Renal cortex interstitium (tissue), 11 donors: ENCODE data around the gene TMEM132D. TPM values are rescaled to one million over a fixed set of nuclear protein-coding genes. Genes with fewer than 3 reads are reported as not detected.

Experiments used
- DNase-seq, 11 donors: peaks; one replicate each; pipeline ENCODE4 v3.0.0-alpha.2; 2013; ENCODE audit warnings: low read depth in 9 of 11, low spot score in 4 of 11; ENCODE audit errors: extremely low read depth in 1 of 11
- polyA plus RNA-seq, 3 donors: library from polyadenylated mRNA; unstranded; fragments of 120-200 nt; gene quantifications; one replicate each; pipeline ENCODE4 v1.2.1, GENCODE V29; 2013; ENCODE audit not compliant: insufficient read length in 3 of 3

The TMEM132D gene
- polyA plus RNA-seq, 3 donors = 1.7 to 2.1 (median 1.8) TPM

DNA sequence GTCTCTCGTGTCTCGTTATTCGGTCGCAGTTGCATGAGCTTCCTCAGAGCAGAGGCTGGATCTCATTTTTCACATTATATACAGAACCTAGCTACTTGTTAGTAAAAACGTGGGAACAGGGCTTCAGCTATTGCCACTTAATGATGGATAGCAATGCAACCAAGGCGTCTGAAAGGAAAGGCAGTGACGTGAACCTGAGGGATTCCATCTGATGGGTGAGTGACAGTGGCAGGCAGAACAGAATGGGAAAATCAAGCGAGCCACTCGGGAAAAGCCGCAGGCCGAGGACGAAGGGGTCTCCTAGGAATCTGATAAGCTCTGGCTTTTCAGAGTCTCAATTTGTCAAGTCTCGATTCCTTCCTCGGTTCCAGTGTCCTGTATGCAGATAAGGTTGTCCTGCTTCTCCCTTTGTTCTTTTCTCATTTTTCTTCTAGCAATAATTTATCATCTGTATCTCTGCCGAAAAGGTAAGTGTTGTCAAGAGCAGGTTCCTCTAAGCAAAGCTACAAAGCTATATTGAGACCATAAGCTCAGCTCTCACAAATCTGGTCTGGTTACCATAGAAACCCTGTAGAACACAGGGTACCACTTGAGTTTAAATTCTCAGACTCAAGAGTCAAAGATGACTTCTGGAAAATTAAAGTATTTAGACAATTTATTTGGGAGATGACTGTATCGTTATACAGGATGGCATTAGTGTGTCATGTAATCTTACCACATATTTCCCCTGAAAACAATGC is 633.9 kb downstream of the TMEM132D start:
- DNase-seq = peak in 1 of 11 donors; percentile 3

DNA sequence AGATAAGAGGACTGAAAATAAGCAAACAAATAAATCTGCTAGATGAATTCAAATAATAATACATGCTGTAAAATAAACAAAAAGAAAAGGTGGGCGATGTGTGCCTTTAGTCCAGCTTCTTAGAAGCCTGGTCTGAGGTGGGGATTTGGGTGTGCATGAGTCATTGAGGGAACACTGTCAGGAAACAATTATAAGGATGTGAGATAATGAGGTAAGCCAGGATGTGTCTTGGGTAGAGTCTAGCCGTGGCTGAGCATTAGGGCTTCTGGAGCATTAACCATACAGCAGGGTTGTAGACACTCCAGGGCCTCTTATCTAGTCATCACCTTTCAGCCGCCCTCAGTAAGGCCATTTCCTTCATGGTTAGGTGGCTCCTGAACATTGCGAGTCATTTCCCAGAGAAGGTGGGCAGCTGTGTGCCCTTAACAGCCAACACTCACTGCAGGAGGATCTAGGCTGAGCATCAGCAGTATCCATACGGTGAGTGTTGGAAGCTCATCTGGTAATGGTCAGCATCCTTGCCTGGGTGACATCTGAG is 645.0 kb downstream of the TMEM132D start:
- no peak for DNase-seq

DNA sequence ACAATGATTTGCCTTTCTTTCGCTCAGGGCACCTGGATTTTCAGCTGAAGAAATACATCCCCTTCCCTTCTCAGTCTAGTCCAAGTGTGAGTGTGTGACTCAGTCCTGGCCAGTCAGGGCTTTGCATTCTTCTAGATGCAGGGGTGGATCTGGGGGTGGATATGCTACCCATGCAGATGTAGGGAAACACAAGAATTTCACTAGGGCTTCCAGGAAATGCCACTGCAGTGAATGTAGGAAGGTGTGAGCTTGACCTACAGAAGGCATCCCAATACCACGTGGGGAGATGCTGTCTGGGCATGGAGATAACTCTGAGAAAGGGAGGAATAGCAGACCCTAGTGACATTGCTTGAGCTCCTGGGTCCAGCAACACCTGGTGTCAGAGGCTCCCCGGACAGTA is 646.3 kb downstream of the TMEM132D start:
- no peak for DNase-seq

DNA sequence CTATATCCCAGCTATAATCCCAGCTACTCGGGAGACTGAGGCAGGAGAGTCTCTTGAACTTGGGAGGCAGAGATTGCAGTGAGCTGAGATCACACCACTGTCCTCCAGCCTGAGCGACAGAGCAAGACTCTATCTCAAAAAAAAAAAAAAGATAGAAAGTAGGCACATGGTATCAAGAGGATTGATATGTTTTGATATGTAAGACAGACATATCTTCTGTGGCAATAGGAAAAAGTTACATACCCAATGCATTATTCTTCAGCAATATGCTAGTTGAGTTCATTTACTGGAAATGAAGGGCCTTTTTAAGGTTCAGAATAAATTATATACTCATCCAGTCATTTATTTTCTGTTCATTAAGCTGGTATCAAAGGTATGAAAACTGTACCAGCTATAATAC is 657.2 kb downstream of the TMEM132D start:
- DNase-seq = no peak

DNA sequence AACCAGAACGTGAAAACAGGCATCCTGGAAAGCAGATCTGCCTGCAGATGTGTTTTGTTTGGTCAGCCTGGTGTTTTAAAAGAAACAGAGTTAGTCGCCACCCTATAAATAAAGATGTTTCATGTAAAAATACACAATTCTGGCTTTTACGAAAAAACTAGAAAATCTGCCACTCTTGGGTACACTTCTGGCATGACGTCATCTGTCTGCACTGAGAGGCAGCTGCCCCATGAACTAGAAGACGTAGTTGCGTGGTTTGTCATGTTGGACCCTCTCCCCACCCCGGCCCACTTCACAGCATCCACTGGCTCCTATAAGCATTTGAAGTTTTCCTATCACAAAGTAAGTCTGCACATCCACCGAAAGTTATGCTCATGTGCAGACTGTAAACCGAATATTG is 658.1 kb downstream of the TMEM132D start:
- no peak for DNase-seq

DNA sequence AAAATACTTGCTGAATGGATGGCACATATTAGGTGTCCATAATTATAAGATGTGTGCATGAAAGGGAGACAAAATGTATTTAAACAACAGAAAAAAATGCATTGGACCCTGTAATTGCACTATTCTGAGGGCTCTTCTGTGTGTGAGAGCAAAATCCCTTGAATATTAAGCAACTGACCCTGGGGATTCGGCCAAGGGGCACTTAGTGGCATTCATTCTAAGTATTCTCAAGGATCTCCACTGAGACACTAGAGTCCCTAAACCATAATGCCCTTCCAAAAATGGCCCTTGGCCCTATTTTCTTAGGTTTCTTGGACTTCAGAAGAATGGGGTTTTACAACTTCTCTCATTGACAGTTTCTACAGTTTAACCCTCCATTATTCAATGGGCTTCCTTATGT is 662.0 kb downstream of the TMEM132D start:
- DNase-seq = no peak

DNA sequence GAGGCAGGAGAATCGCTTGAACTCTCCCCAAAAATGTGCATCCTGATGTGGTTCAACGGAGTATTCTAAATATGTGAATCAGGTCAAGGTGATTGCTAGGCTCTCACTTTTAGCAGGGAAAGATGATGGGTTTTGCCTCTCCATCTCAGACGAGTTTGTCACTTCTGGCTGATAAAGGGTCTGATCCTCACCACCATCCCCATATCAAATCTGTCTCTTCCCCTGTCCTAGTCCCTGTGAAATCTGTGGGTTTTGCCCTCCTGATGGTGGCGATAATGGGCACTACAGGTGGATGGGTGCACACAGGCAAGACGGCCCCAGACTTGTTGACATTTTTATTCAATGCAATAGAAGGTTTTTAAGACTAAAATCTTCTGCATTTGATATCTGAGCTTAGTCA is 665.9 kb downstream of the TMEM132D start:
- DNase-seq = no peak

DNA sequence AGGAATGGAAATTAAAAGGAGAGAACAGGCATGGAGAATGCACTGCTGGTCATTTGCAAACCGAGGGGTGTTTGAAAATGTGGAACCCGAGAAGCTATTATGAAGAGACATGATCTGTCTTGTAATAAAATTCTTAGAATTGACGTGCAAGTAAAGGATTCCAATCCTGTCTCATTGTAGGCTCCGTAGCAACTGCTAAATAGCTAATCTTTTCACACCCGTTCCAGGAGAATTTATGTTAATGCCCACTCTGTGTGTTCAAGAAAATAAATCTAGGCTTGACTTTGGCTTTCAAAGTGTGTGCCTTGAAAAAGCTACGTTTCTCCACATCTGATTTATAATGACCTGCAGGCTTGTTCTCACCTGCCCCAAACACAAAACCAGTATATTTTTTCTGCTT is 669.6 kb downstream of the TMEM132D start:
- no peak for DNase-seq

DNA sequence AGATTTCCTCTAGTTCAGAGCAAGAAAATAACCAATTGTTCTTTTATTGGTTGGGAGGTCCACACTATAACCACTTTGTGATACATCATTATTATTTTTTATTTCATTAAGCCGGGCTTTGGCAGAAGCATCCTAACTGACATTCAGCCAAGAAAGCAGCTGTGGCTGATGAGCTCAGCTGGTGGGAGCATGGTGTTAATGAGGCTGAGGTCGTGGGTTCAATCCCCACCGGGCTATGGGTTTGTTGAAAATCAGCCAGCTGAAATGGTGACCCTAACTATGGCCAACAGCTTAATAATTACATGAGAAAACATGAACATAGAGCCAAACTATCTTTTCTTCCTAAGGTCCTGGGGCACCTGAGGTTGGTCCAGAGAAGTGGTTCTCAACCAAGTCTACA is 672.3 kb downstream of the TMEM132D start:
- no peak for DNase-seq

DNA sequence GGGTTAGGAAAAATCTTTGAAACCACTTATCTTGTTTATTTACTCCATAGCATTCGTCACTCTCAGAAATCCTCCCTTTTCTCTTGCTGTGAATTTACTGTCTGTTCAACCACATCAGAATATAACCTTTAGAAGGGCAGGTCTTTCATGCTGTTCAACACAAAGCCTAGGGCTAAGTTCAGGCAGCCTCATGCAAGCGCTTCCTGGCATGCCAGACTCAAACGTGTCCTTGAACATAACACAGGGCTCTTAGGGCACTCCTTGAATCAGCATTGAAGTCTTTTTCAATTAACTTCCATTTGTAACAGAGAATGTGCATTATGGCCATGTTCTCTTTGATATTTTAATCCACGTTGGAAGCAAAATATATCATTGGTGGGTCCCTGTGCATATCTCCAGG is 672.8 kb downstream of the TMEM132D start:
- DNase-seq = no peak

DNA sequence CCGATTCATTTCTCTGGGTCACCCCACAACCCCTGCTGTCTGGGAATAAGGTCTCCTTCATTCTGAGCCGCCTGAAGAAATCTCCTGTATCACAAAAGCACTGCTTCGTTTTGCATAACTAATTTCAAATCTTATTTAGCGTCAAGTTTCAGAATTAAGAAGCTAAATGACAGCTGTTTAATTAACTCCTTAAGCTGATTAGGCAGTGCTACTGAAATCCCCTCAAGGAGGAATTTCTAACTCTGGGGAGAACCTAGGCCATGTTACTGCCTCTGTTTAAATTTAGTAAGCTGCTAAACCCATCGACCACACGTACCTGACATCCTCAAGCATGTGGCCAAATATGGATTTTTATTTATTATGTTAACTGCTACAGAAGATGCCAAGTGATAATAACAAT is 677.0 kb downstream of the TMEM132D start:
- DNase-seq = no peak

DNA sequence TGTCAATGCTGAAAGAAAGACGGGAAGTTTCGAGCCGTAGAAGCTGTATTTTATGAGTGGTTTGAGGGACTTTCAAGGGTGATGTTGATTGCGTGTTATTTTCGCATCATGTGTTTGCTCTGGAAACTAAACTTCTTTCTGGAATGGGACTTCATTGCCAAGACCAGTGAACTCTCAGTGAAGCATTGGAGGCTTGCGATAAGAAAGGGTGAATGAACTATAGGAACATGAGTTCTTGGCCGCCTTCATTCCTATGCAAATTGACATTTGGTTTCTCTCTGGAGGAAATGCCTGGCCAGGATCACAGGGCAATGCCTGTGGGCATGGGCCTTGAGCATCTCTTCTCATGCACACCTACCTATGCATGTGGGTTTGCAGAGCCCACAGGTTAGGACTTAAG is 677.8 kb downstream of the TMEM132D start:
- no peak for DNase-seq

DNA sequence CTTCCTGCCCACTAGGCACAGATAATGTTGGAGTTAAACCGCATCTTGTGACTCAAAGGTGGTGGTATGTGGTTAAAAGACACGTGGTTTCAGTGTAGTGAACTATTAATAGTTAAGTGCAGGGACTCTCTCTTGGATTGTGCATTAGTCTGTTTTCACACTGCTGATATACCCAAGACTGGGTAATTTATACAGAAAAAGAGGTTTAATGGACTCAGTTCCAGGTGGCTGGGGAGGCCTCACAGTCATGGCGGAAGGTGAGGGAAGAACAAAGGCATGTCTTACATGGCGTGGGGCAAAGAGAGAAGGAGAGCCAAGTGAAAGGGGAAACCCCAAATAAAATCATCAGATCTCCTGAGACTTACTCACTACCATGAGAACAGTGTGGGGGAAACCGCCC is 688.3 kb downstream of the TMEM132D start:
- no peak for DNase-seq

DNA sequence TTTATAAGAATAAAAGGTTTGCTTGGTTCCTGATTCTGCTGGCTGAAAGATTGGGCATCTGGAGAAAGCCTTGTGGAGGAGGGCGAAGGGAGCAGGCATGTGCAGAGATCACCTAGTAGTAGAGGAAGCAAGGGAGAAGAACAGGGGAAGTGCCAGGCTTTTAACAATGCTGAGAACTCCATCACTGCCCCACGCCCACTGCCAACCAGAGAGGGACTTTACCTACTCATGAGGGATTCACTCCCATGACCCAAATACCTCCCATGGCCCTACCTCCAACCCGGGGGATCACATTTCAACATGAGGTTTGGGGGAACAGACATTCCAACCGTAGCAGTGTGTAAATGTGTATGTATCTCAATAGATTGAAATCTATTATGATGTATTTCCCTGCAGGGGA is 690.3 kb downstream of the TMEM132D start:
- no peak for DNase-seq

DNA sequence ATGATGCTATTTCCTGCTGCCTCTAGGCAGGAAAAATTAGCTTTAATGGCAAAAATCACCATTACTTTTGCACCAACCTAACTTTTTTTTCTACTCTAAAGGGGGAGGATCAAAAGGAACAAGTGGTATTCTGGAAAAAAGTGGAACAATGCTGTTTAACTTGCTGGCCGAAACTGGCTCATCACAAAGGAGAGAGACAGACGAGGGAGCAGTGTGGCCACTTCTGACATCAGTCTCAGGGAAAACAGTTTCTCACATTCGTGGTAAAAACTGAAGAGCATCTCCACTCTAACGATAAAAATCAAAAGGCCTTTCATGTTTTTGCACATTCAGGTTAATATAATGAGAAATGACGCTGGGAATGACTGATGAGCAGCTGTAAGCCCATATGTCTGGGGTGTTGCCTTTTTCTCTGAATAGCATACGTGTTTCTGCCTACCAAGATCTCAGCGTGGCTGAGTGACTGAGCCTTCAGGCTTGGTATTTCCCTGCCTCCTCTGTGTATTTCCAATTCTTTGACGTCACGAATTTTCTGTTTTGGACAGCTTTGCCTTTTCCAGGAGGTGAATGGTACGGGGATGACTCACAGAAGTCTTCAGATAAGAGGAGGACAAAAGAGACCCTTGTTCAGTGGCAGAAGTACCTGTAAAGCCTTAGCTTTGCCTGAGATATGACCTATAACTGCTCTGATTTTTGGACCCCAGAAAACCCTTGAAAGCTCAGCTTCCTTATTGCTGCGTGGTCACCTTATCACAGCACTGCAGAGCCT is 691.8 kb downstream of the TMEM132D start:
- no peak for DNase-seq

DNA sequence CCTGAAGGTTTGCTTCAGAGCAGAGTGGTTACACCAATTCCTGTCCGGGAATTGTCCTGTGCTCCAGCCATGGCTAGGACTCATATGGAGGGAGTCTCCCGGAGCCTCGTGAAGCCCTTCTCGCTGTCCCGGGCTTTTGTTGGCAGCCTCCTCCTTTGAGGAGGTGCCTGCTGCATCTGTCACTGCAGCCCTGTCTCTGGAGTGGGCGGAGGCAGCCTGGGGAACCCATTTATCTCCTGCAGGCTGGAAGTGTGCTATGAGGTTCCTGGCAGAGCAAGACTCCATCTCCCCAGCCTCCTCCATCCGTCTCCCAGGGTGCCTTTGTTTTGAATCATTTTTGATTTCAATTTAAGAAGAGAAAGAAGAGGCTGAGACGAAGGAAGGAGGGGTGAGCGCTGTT is 695.3 kb downstream of the TMEM132D start:
- DNase-seq = no peak

DNA sequence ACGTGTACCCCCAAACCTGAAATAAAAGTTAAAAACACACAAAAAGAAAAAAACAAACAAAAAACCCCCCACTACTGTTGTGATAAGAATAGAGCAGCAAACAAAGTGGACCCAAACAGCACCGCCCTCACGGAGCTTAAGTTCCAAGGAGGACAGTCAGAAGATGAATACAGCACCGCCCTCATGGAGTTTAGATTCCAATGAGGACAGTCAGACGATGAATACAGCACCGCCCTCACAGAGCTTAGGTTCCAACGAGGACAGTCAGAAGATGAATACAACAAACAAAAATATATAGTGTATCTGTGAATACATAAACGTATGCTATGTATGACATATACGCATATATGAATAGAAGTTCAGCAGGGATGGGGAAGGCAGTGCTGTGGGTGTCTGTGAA is 696.7 kb downstream of the TMEM132D start:
- DNase-seq = no peak

DNA sequence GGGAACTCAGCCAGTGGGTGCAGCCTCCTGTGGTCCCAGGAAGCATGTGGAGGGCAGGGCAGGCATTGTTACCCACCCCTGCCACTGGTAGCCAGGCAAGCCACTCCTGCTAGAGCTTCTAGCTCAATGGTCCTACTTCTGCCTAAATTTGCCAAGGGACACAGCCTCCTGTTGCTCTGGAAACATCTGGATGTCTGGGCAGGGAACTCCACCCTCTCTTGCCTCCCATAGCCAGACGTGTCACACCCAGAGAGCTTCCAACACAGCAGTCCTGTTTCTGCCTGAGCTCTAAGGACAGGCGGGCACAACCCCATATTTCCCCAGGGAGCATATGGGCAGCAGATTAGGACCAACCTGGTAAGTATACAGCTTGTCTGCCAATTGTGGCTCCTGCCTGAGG is 700.4 kb downstream of the TMEM132D start:
- DNase-seq = no peak

DNA sequence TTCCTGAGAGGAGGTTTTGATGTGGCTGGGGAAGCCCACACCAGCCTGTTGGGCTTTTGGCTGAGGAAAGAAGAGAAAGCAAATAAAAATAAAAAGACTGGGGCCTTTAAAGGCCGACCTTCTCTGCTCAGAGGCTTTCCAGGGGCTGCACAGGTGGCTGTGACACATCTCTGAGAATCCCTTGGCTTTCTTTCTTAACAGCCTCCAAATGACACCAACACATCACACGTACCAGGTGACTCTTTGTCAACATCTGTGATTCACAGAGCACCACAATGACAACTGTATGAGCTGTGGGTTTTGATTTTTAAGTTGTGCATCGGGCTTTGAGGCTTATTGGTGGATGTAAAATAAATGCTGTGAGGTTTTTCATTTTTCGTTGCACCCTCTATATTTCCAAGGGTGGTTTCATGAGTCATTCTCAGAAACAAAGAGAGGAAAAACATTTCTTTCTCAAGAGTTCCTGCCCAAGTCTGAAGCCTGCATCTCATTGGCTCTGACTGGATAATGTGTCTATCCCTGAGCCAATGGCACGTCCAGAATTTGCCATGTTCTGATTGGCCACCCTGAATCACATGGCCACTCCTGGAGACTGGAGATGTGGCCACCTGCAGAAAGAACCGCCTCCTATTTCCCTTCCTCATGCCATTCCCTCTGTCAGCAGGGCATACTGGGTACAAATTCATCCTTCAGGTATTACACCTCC is 701.6 kb downstream of the TMEM132D start:
- no peak for DNase-seq

DNA sequence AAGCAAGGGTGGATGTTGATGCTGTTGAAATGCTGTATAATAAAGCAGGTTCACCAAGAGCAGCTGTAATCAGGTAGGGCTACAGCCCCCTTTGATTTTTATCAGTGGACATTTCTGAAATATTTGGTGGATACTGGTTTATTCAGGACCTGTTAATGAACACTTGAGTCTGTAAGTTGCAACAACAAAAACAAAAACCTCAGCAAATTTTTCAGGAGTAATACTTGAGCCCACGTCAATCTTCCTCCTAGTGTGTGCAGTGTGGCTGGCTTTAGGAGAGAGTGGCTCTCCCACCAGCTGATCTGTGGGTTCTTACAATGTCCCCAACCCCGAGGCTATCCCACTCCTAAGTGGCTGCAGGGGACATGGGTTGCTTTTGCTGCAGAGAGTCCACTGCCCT is 702.8 kb downstream of the TMEM132D start:
- no peak for DNase-seq
